Measurements from ENCODE around the gene CNTRL. TPM values are rescaled to one million over a fixed set of nuclear protein-coding genes. Genes with fewer than 3 reads are reported as not detected.

The CNTRL gene
- total and polyA plus RNA-seq, 2 of the 8 experiments (the other 6 are each of a cell fraction or from before 2014, with no cell fraction given), result 5.1 to 13.9 TPM

GRCh38 chr9:121173501-121173900 lies 98.7 kb downstream of the CNTRL start (continued):
- TF ChIP-seq ATF3 (IDR thresholded peaks at IDR 0.05; ENCODE audit: insufficient read depth, low read depth, low read length), result no peak
- no peak for TF ChIP-seq POLR2AphosphoS5 (IDR thresholded peaks at IDR 0.05; ENCODE audit: low read depth, low read length)
- TF ChIP-seq TCF12 (IDR thresholded peaks at IDR 0.05; ENCODE audit: low read depth, low read length), result no peak
- TF ChIP-seq CHD1 (IDR thresholded peaks at IDR 0.05; ENCODE audit: low read depth, low read length), result no peak
